K562 (cell line): ENCODE results near the gene MSI1. TPM values are rescaled to one million over a fixed set of nuclear protein-coding genes. Genes with fewer than 3 reads are reported as not detected.
A peak's percentile ranks its signal among the peaks of the same experiment; 100 is the strongest.

Source experiments
- ARID1B ChIP-seq: fragments of 450-650 bp; IDR thresholded peaks from 2 replicates; pipeline ENCODE4 v1.6.1; 2016; ENCODE audit warnings: antibody characterized with exemption, mild to moderate bottlenecking, inconsistent platforms
- BMI1 ChIP-seq: fragments of 150-350 bp; IDR thresholded peaks from 2 replicates; pipeline ENCODE4 v1.6.1; 2014; ENCODE audit warnings: low read length
- CBFA2T2 ChIP-seq: fragments of 450-650 bp; conservative IDR thresholded peaks from 2 replicates; pipeline ENCODE4 v1.6.1; 2017; ENCODE audit warnings: mild to moderate bottlenecking
- CHCHD3 ChIP-seq: fragments of 250-450 bp; sonication (Bioruptor Pico); IDR thresholded peaks from 2 replicates; pipeline ENCODE4 v2.1.2; 2022; ENCODE audit warnings: mild to moderate bottlenecking
- EGR1 ChIP-seq: fragments of 450-650 bp; conservative IDR thresholded peaks from 2 replicates; pipeline ENCODE4 v1.6.1; 2017; ENCODE audit warnings: mild to moderate bottlenecking
- FOXM1 ChIP-seq, 2 experiments: fragments of 450-650 bp in 1 of 2; sonication (generic) in 1 of 2; formaldehyde crosslinking in 1 of 2; IDR thresholded peaks; 2 replicates each; pipeline versions ENCODE4 v1.6.1 to v1.9.0; 2017 to 2022; ENCODE audit warnings: low read depth in 2 of 2, mild to moderate bottlenecking in 2 of 2, missing genetic modification reagents in 1 of 2, moderate library complexity in 1 of 2
- HCFC1 ChIP-seq: IDR thresholded peaks from 2 replicates; pipeline ENCODE4 v1.6.1; 2012; ENCODE audit warnings: low read depth, low read length, improper control_type of control experiment
- HDAC2 ChIP-seq: fragments of 450-650 bp; IDR thresholded peaks from 2 replicates; pipeline ENCODE4 v1.6.1; 2016; ENCODE audit warnings: mild to moderate bottlenecking
- HMG20A ChIP-seq: fragments of 450-650 bp; formaldehyde crosslinking; conservative IDR thresholded peaks from 2 replicates; pipeline ENCODE4 v1.4.0; 2020; ENCODE audit warnings: mild to moderate bottlenecking, mixed read lengths
- HNRNPUL1 ChIP-seq: fragments of 200-400 bp; formaldehyde crosslinking; IDR thresholded peaks from 2 replicates; pipeline ENCODE4 v1.6.1; 2017; ENCODE audit warnings: low read length
- ILF3 ChIP-seq: fragments of 450-650 bp; IDR thresholded peaks from 2 replicates; pipeline ENCODE4 v1.6.1; 2018; ENCODE audit warnings: antibody characterized with exemption, mild to moderate bottlenecking, moderate library complexity, borderline replicate concordance
- LCOR ChIP-seq: sonication (generic); formaldehyde crosslinking; IDR thresholded peaks from 2 replicates; pipeline ENCODE4 v1.8.0; 2022; ENCODE audit warnings: mild to moderate bottlenecking, missing genetic modification reagents
- MEF2A ChIP-seq: IDR thresholded peaks from 2 replicates; pipeline ENCODE4 v1.6.1; 2011; ENCODE audit warnings: low read depth, mild to moderate bottlenecking, low read length, moderate library complexity; ENCODE audit not compliant: control insufficient read depth
- MEF2D ChIP-seq: conservative IDR thresholded peaks from 2 replicates; pipeline ENCODE4 v1.6.1; 2016; ENCODE audit warnings: low read depth, missing genetic modification characterization, missing compliant biosample characterization
- POLR2AphosphoS2 ChIP-seq: IDR thresholded peaks from 2 replicates; pipeline ENCODE4 v1.6.1; 2012; ENCODE audit warnings: low read length, improper control_type of control experiment
- SLC30A9 ChIP-seq: fragments of 250-450 bp; sonication (Bioruptor Pico); IDR thresholded peaks from 2 replicates; pipeline ENCODE4 v1.8.0; 2022; ENCODE audit warnings: mild to moderate bottlenecking, moderate library complexity
- SOX6 ChIP-seq: fragments of 450-650 bp; IDR thresholded peaks from 2 replicates; pipeline ENCODE4 v1.6.1; 2014; ENCODE audit warnings: mild to moderate bottlenecking
- TBP ChIP-seq: optimal IDR thresholded peaks from 2 replicates; pipeline ENCODE3; 2011; ENCODE audit warnings: low read depth, low read length, improper control_type of control experiment
- ZNF316 ChIP-seq: fragments of 450-650 bp; IDR thresholded peaks from 2 replicates; pipeline ENCODE4 v1.6.1; 2016
- polyA plus RNA-seq, 8 experiments: library from polyadenylated mRNA; depleted of rRNA in 4 of 8; stranded (reverse) in 5 of 8; unstranded in 3 of 8; fragments of >200 nt; fragmentation: Nextera tagmentation in 2 of 8; fragmentation: Illumina TruSeq in 1 of 8; extraction: Ambion mirVana in 2 of 8; extraction: Trizol in 1 of 8; gene quantifications; 2 replicates each; pipeline versions ENCODE4 v1.2.1 to v1.2.3, GENCODE V29; 2011 to 2014; ENCODE audit warnings: inconsistent platforms in 1 of 8, missing spikeins in 1 of 8
- total RNA-seq, 7 experiments: library from RNA; depleted of rRNA in 6 of 7; stranded (reverse); fragments of >200 nt in 6 of 7; fragmentation: Illumina TruSeq in 2 of 7; extraction: Trizol in 2 of 7; gene quantifications; 2 replicates each; pipeline versions ENCODE4 v1.2.1 to v1.2.3, GENCODE V29; 2011 to 2021; ENCODE audit warnings: low replicate concordance in 1 of 7
- TF ChIP-seq, protein P1 (sequence below): fragments of 250-450 bp; sonication (Bioruptor Pico); IDR thresholded peaks from 2 replicates; pipeline ENCODE4 v1.9.0; 2021; ENCODE audit warnings: mild to moderate bottlenecking
- TF ChIP-seq, protein P2 (sequence below): fragments of 250-450 bp; sonication (Bioruptor Pico); IDR thresholded peaks from 2 replicates; pipeline ENCODE4 v1.8.0; 2022; ENCODE audit warnings: moderate library complexity, mild to moderate bottlenecking, inconsistent platforms
- TF ChIP-seq, protein P3 (sequence below): fragments of 250-450 bp; sonication (Bioruptor Pico); IDR thresholded peaks from 2 replicates; pipeline ENCODE4 v1.5.0; 2021; ENCODE audit warnings: mild to moderate bottlenecking, borderline replicate concordance
- TF ChIP-seq, protein P4 (sequence below): fragments of 200-800 bp; sonication (Bioruptor generic); IDR thresholded peaks from 2 replicates; pipeline ENCODE4 v1.6.1; 2017; ENCODE audit warnings: missing genetic modification characterization, missing compliant biosample characterization

MSI1 gene
- total and polyA plus RNA-seq, 9 of the 15 experiments (the other 6 are each of a cell fraction or from before 2014, with no cell fraction given), result 0.16 TPM; not detected in 8

DNA sequence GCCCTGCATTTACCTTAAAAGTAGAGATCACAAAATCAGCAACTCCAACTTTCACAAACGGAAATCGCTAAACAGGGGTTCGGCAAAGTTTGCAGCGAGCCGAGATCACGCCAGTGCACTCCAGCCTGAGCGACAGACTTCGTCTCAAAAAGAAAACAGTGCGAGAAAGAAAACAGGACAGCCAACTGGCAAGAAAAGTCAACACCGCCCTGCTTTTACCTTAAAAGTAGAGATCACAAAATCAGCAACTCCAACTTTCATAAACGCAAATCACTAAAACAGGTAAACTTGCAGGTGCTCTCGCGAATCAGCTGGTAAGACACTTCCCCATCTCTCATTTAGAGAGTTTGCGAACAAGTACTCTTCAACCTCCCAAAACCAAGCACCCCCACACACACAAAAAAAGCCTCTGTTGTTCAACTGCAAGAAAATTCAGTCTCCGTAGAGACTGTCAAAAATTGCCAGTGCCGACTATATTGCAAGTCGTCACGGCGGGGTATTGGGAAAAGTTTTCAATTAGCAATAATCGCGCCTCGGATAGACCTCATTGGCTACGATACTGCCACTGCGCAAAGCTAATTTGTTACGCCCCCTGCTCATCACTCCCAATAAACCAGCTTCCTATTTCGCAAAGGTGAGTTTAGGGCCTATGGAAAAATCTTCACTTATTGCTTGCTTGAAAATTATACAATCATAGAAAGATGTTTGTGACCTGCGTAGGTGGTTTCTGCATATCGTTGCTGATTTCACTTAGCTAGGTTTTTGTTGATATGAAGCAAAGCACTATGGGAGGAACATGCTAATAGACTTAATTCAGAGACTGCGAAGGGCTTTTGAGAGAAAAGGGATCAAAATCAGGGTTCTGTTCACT lies 76.1 kb downstream of the MSI1 start, which contains the start of gene RNU4-1 (continued):
- TF ChIP-seq EGR1 (peak; percentile 58), HMG20A (CRISPR knock-in tag) (no peak), FOXM1 (IDR thresholded peaks at IDR 0.05; ENCODE audit: low read depth) (0 out of 2 replicates have a peak, but pooled peaks have one; percentile 43), FOXM1 (CRISPR knock-in tag; IDR thresholded peaks at IDR 0.05; ENCODE audit: low read depth) (0 out of 2 replicates have a peak, but pooled peaks have one; percentile 45), ILF3 (peak; percentile 94), ZNF316 (peak; percentile 95), SLC30A9 (CRISPR knock-in tag) (no peak), LCOR (CRISPR knock-in tag) (peak; percentile 85), MEF2D (tag) (0 out of 2 replicates have a peak, but pooled peaks have one; percentile 10), HCFC1 (peak; percentile 62), HDAC2 (peak; percentile 48; the same call in 1 of the 2 replicates), SOX6 (peak; percentile 74; the same call in 1 of the 2 replicates), CBFA2T2 (0 out of 2 replicates have a peak, but pooled peaks have one; percentile 23), CHCHD3 (CRISPR knock-in tag) (no peak), ARID1B (0 out of 2 replicates have a peak, but pooled peaks have one; percentile 27), HNRNPUL1 (peak; percentile 95), MEF2A (peak; percentile 83), POLR2AphosphoS2 (peak; percentile 99), TBP (no peak), BMI1 (no peak)
- TF ChIP-seq, protein P1, sequence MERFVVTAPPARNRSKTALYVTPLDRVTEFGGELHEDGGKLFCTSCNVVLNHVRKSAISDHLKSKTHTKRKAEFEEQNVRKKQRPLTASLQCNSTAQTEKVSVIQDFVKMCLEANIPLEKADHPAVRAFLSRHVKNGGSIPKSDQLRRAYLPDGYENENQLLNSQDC (CRISPR knock-in tag), result peak; percentile 96
- TF ChIP-seq, protein P2, sequence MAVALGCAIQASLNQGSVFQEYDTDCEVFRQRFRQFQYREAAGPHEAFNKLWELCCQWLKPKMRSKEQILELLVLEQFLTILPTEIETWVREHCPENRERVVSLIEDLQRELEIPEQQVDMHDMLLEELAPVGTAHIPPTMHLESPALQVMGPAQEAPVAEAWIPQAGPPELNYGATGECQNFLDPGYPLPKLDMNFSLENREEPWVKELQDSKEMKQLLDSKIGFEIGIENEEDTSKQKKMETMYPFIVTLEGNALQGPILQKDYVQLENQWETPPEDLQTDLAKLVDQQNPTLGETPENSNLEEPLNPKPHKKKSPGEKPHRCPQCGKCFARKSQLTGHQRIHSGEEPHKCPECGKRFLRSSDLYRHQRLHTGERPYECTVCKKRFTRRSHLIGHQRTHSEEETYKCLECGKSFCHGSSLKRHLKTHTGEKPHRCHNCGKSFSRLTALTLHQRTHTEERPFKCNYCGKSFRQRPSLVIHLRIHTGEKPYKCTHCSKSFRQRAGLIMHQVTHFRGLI (CRISPR knock-in tag), result no peak
- TF ChIP-seq, protein P3, sequence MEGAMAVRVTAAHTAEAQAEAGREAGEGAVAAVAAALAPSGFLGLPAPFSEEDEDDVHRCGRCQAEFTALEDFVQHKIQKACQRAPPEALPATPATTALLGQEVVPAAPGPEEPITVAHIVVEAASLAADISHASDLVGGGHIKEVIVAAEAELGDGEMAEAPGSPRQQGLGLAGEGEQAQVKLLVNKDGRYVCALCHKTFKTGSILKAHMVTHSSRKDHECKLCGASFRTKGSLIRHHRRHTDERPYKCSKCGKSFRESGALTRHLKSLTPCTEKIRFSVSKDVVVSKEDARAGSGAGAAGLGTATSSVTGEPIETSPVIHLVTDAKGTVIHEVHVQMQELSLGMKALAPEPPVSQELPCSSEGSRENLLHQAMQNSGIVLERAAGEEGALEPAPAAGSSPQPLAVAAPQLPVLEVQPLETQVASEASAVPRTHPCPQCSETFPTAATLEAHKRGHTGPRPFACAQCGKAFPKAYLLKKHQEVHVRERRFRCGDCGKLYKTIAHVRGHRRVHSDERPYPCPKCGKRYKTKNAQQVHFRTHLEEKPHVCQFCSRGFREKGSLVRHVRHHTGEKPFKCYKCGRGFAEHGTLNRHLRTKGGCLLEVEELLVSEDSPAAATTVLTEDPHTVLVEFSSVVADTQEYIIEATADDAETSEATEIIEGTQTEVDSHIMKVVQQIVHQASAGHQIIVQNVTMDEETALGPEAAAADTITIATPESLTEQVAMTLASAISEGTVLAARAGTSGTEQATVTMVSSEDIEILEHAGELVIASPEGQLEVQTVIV (CRISPR knock-in tag), result no peak
- TF ChIP-seq, protein P4, sequence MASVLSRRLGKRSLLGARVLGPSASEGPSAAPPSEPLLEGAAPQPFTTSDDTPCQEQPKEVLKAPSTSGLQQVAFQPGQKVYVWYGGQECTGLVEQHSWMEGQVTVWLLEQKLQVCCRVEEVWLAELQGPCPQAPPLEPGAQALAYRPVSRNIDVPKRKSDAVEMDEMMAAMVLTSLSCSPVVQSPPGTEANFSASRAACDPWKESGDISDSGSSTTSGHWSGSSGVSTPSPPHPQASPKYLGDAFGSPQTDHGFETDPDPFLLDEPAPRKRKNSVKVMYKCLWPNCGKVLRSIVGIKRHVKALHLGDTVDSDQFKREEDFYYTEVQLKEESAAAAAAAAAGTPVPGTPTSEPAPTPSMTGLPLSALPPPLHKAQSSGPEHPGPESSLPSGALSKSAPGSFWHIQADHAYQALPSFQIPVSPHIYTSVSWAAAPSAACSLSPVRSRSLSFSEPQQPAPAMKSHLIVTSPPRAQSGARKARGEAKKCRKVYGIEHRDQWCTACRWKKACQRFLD (CRISPR knock-in tag), result peak; percentile 81; the same call in 1 of the 2 replicates
